Heart right ventricle (tissue), 16 donors: ENCODE results near the gene HHIPL2. TPM values are rescaled to one million over a fixed set of nuclear protein-coding genes. Genes with fewer than 3 reads are reported as not detected.
"Not testable (repeated sequence)": the region's sequence is repeated elsewhere in the genome, so short reads cannot be mapped to it uniquely, and the experiment has no call there.

Source experiments
- ATAC-seq, 8 donors: fragments of 200-7000 bp; cut with Tn5 transposase; one replicate each; pipeline ENCODE4 v1.9.1; 2020; ENCODE audit warnings: mild to moderate bottlenecking in 8 of 8, moderate library complexity in 8 of 8, moderate number of reproducible peaks in 1 of 8
- DNase-seq, 2 donors: peaks; one replicate each; pipeline ENCODE4 v3.0.0-alpha.2; 2020
- H3K27ac ChIP-seq, 10 donors: fragments of 200-600 bp; sonication (generic) in 2 of 10; one replicate each; pipeline versions ENCODE4 v1.5.0 to v1.8.0; 2020 to 2022; ENCODE audit warnings: mild to moderate bottlenecking in 3 of 10
- H3K27me3 ChIP-seq, 7 donors: fragments of 200-600 bp; one replicate each; pipeline ENCODE4 v1.8.0; 2021 to 2022; ENCODE audit warnings: mild to moderate bottlenecking in 2 of 7
- H3K36me3 ChIP-seq, 9 donors: fragments of 200-600 bp; sonication (generic) in 1 of 9; one replicate each; pipeline versions ENCODE4 v1.5.0 to v1.8.0; 2020 to 2022; ENCODE audit warnings: mild to moderate bottlenecking in 2 of 9
- H3K4me1 ChIP-seq, 9 donors: fragments of 200-600 bp; sonication (generic) in 1 of 9; one replicate each; pipeline versions ENCODE4 v1.5.0 to v1.8.0; 2020 to 2022; ENCODE audit warnings: mild to moderate bottlenecking in 4 of 9
- H3K4me3 ChIP-seq, 10 donors: fragments of 200-600 bp; sonication (generic) in 2 of 10; one replicate each; pipeline versions ENCODE4 v1.5.0 to v1.8.0; 2020 to 2022; ENCODE audit warnings: mild to moderate bottlenecking in 7 of 10, moderate library complexity in 2 of 10
- H3K9me3 ChIP-seq, 11 donors: fragments of 200-600 bp in 10 of 11; sonication (generic) in 2 of 11; one replicate each; pipeline versions ENCODE4 v1.5.0 to v1.8.0; 2013 to 2022; ENCODE audit warnings: mild to moderate bottlenecking in 2 of 11, control low read depth in 1 of 11, moderate library complexity in 1 of 11
- WGBS, 2 donors: extraction: QIAGEN DNeasy Blood & Tissue Kit; methylation state at CpG; one replicate each; pipeline ENCODE4 v1.1.7; 2013; ENCODE audit warnings: inconsistent platforms in 1 of 2; 5-methylcytosine and 5-hydroxymethylcytosine counted together
- intact Hi-C, 10 donors: fragments of 100-400 bp; cut with DNase I; formaldehyde crosslinking; loops; one replicate each; pipeline versions ENCODE4 v1.11.1 to v1.14.2; 2022
- polyA plus RNA-seq, 2 donors: library from polyadenylated mRNA; stranded (reverse); fragments of 200-250 nt; gene quantifications; one replicate each; pipeline ENCODE4 v1.2.3, GENCODE V29; 2013
- total RNA-seq, 10 donors: library from RNA; stranded (reverse); fragmentation: NEBNext Ultra II Directional in 3 of 10; extraction: Animal tissue kit (Norgen Biotek cat#: 25700) in 3 of 10; gene quantifications; one replicate each; pipeline versions ENCODE4 v1.2.1 to v1.2.4, GENCODE V29; 2021 to 2023
- donor health status: Arrhythmogenic right ventricular cardiomyopathy.
- donor health status: ischemic (EF 13 %, LVEDD 7.1; RV severe dilation, severe dysfunction).
- donor health status: healthy with polysubstance abuse.
- donor health status: DM: no; HTN: yes; CAD: no.
- donor health status: DM: no; HTN: no; CAD: no.
- donor health status: ischemic (EF 25% LVEDD 6.9; RV normal size, moderate dysfunction).
- donor health status: ischemic (EF 25% LVEDD 5.7; RV mildly dilated, moderate dysfunction).
- donor health status: healthy.
- donor health status: DM: yes; HTN: yes; CAD: no.
- donor health status: Ischemic cardiomyopathy.
- donor health status: ischemic (EF 35%, LVEDD 5.7; RV mildly dilated, moderate dysfunction).
- donor health status: nonischemic (EF 11% LVEDD 7.7; RV severe dilation, severe dysfunction).
- donor health status: DM: yes; HTN: yes; CAD: no.
- donor health status: PGD.
- donor health status: ischemic (EF 29% LVEDD 5.4; RV normal size, mild dysfunction).
- donor health status: nonischemic (EF 23%, LVEDD 6.1; RV moderate dilation, normal function).

HHIPL2 gene
- total and polyA plus RNA-seq, 12 donors: 0.03 to 0.13 TPM; not detected in 10

DNA sequence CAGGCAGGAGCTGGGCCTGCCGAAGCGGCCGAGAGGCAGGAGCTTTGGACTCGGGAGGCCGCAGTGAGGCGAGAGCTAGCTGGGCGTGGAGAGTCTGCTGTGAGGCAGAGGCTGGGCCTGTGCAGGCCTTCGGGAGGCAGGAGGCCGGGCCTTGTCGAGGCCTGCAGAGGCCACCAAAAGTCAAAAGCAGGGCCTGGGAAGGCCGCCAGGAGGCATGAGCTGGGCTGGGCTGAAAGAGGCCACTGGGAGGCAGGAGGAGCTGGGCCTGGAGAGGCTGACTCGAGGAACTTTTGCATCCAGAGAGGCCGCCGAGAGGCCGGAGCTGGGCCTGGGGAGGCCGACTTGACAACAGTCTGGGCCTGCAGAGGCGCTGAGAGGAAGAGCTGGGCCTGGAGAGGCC is 74.2 kb downstream of the HHIPL2 start:
- DNase-seq, H3K27me3 ChIP-seq, H3K4me1 ChIP-seq, H3K9me3 ChIP-seq, H3K36me3 ChIP-seq, intact Hi-C loops, H3K27ac ChIP-seq, ATAC-seq, H3K4me3 ChIP-seq: not testable (repeated sequence)
- 90 to 94% methylated on average over 15 to 16 of the region's 17 CpGs for WGBS, 2 donors

DNA sequence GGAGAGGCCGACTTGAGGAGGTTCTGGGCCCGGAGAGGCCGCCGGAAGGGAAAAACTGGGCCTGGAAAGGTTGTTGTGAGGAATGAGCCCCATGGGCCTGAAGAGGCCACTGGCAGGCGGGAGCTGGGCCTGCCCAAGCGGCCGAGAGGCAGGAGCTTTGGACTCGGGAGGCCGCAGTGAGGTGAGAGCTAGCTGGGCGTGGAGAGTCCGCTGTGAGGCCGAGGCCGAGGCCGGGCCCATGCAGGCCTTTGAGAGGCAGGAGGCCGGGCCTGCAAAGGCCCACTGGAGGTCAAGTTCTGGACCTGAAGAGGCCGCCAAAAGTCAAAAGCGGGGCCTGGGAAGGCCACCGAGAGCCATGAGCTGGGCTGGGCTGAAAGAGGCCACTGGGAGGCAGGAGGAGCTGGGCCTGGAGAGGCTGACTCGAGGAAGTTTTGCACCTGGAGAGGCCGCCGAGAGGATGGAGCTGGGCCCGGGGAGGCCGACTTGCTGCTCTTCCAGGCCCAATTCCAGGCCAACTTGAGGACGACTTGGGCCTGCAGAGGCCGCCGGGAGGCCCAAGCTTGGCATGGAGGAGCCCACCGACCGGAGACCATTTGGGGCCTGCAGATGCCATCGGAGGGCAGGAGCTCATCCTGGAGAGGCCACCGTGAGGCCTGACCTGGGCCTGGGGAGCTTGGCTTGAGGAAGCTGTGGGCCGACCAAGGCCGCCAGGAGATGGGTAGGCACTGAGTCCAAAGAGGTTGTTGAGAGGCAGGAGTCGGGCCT is 74.9 kb downstream of the HHIPL2 start:
- H3K9me3 ChIP-seq, H3K27me3 ChIP-seq, H3K27ac ChIP-seq, H3K4me1 ChIP-seq, H3K36me3 ChIP-seq, ATAC-seq, H3K4me3 ChIP-seq, DNase-seq, intact Hi-C loops: not testable (repeated sequence)
- WGBS, 2 donors: 96 to 97% methylated on average over 29 to 33 of the region's 33 CpGs

Other genes with a start within 250 kb of the HHIPL2 start
- 1 to 10 TPM; 1.3 to 3.3 (median 1.8) TPM for gene TAF1A, start 41.8 kb upstream of the HHIPL2 start, total RNA-seq
- gene TAF1A, start 41.8 kb upstream of the HHIPL2 start, polyA plus RNA-seq: 1 to 10 TPM; 1.1 to 1.2 TPM
- gene MIA3, start 70.0 kb upstream of the HHIPL2 start, total RNA-seq: 10 to 100 TPM; 44.0 to 72.5 (median 59.0) TPM
- 10 to 100 TPM; 22.8 to 33.8 TPM for gene MIA3, start 70.0 kb upstream of the HHIPL2 start, polyA plus RNA-seq
- 10 to 100 TPM; 37.4 to 68.4 (median 47.0) TPM for gene AIDA, start 164.4 kb upstream of the HHIPL2 start, total RNA-seq
- 10 to 100 TPM; 29.5 to 37.1 TPM for gene AIDA, start 164.4 kb upstream of the HHIPL2 start, polyA plus RNA-seq
- gene BROX, start 164.5 kb upstream of the HHIPL2 start, total RNA-seq: 10 to 100 TPM; 26.5 to 40.5 (median 34.5) TPM
- 10 to 100 TPM in 1 of 2 donors, 1 to 10 TPM in 1; 8.9 to 11.7 TPM for gene BROX, start 164.5 kb upstream of the HHIPL2 start, polyA plus RNA-seq
- gene FAM177B, start 189.1 kb upstream of the HHIPL2 start, total RNA-seq: not detected
- gene FAM177B, start 189.1 kb upstream of the HHIPL2 start, polyA plus RNA-seq: under 1 TPM in 1 of 2 donors, not detected in 1; 0.06 TPM